ENCODE results near the gene SLC38A8. TPM values are rescaled to one million over a fixed set of nuclear protein-coding genes. Genes with fewer than 3 reads are reported as not detected.

Gene SLC38A8
- total and polyA plus RNA-seq, 2 donors (not counting 1 experiment from before 2014, with no cell fraction given) = not detected

- H3K9me3 Mint-ChIP-seq (ENCODE audit: insufficient read depth) = no peaks in the 10 kb centered on the region
- no peaks in the 10 kb centered on the region for H3K4me1 Mint-ChIP-seq
- no peaks in the 10 kb centered on the region for H3K79me2 ChIP-seq (ENCODE audit: control insufficient read depth, insufficient read depth, low read length)
- ATAC-seq (ENCODE audit: low read depth) (no peak), DNase-seq (no peak)
- peaks cover 0 to 5% (median 0%) of the 10 kb centered on the region in 3 donors for H3K9me3 ChIP-seq (ENCODE audit: control extremely low read depth in 1 of 3, control insufficient read depth in 2 of 3, insufficient read depth in 1 of 3, low read length in 2 of 3)
- H3K4me2 ChIP-seq (replicated peaks; ENCODE audit: low read depth, low read length, poor library complexity, severe bottlenecking) = no peak overlapping the region
- 84% methylated on average over 17 of the region's 17 CpGs for WGBS (ENCODE audit: insufficient coverage)
- H3K4me3 Mint-ChIP-seq = no peak overlapping the region
- no peaks in the 10 kb centered on the region for H3K4me1 ChIP-seq (ENCODE audit: control insufficient read depth in 2 of 2, insufficient read depth in 2 of 2, low read length in 2 of 2)
- POLR2A ChIA-PET = interaction anchor here (0.7 kb wide), 1 partner anchor 68 kb away, joined by 5 read pairs; no protein-coding TSS in a partner anchor
- peaks cover 0 to 23% (median 3%) of the 10 kb centered on the region in 4 experiments for H3K27me3 ChIP-seq (replicated peaks in 1 of 4; ENCODE audit: control extremely low read depth in 1 of 4, control insufficient read depth in 3 of 4, insufficient read depth in 4 of 4, low read length in 3 of 4)
- CTCF ChIA-PET = no interaction called here
- H2AFZ ChIP-seq (ENCODE audit: insufficient read depth, low read depth, low read length, poor library complexity, severe bottlenecking) = no peak overlapping the region
- TF ChIP-seq CTCF (IDR thresholded peaks at IDR 0.05) (no peak), EZH2 (IDR thresholded peaks at IDR 0.05; ENCODE audit: borderline replicate concordance, insufficient read depth, low read depth, low read length, poor library complexity, severe bottlenecking) (no peak)
- intact Hi-C loops (cut with micrococcal nuclease) = no loop called here
- H3K36me3 ChIP-seq (replicated peaks in 1 of 2; ENCODE audit: control extremely low read depth in 1 of 2, control insufficient read depth in 1 of 2, extremely low read depth in 1 of 2, insufficient read depth in 2 of 2, low read length in 1 of 2) = no peaks in the 10 kb centered on the region
- no peak overlapping the region for H3K27ac Mint-ChIP-seq
- no peak overlapping the region for H3K27ac ChIP-seq (ENCODE audit: low read length in 2 of 2)
- peaks cover 37% of the 10 kb centered on the region for H3K27me3 Mint-ChIP-seq
- H3K9ac ChIP-seq (ENCODE audit: low read length) = no peak overlapping the region
- no peaks in the 10 kb centered on the region for H4K20me1 ChIP-seq (ENCODE audit: control insufficient read depth, insufficient read depth, low read length, poor library complexity, severe bottlenecking)
- no peak overlapping the region for H3K4me3 ChIP-seq (ENCODE audit: control extremely low read depth in 1 of 5, extremely low read depth in 1 of 5, insufficient read depth in 1 of 5, low read depth in 2 of 5, low read length in 4 of 5)
Observed at GRCh38 chr16:84041881-84042280, 714 bp downstream of the SLC38A8 start.

GRCh38 chr16:84040823-84041820 lies 1.5 kb downstream of the SLC38A8 start:
- H3K4me1 ChIP-seq (ENCODE audit: control insufficient read depth in 2 of 2, insufficient read depth in 2 of 2, low read length in 2 of 2) = no peaks in the 10 kb centered on the region
- DNase-seq = no peak
- no peaks in the 10 kb centered on the region for H3K9me3 Mint-ChIP-seq (ENCODE audit: insufficient read depth)
- H3K4me1 Mint-ChIP-seq = no peaks in the 10 kb centered on the region
- no peaks in the 10 kb centered on the region for H4K20me1 ChIP-seq (ENCODE audit: control insufficient read depth, insufficient read depth, low read length, poor library complexity, severe bottlenecking)
- peaks cover 0 to 12% (median 0%) of the 10 kb centered on the region in 3 donors for H3K9me3 ChIP-seq (ENCODE audit: control extremely low read depth in 1 of 3, control insufficient read depth in 2 of 3, insufficient read depth in 1 of 3, low read length in 2 of 3)
- no peak overlapping the region for H3K4me3 Mint-ChIP-seq
- H3K27ac Mint-ChIP-seq = no peak overlapping the region
- 86% methylated on average over 42 of the region's 42 CpGs for WGBS (ENCODE audit: insufficient coverage)
- ATAC-seq (ENCODE audit: low read depth) = no peak
- H3K4me3 ChIP-seq (ENCODE audit: control extremely low read depth in 1 of 5, extremely low read depth in 1 of 5, insufficient read depth in 1 of 5, low read depth in 2 of 5, low read length in 4 of 5) = no peak overlapping the region
- no peak overlapping the region for H2AFZ ChIP-seq (ENCODE audit: insufficient read depth, low read depth, low read length, poor library complexity, severe bottlenecking)
- H3K27me3 Mint-ChIP-seq = peaks cover 37% of the 10 kb centered on the region
- peaks cover 0 to 23% (median 3%) of the 10 kb centered on the region in 4 experiments for H3K27me3 ChIP-seq (replicated peaks in 1 of 4; ENCODE audit: control extremely low read depth in 1 of 4, control insufficient read depth in 3 of 4, insufficient read depth in 4 of 4, low read length in 3 of 4)
- ChIA-PET CTCF (no interaction called here), POLR2A (interaction anchor here (0.7 kb wide), 1 partner anchor 68 kb away, joined by 5 read pairs; no protein-coding TSS in a partner anchor)
- H3K36me3 ChIP-seq (replicated peaks in 1 of 2; ENCODE audit: control extremely low read depth in 1 of 2, control insufficient read depth in 1 of 2, extremely low read depth in 1 of 2, insufficient read depth in 2 of 2, low read length in 1 of 2) = no peaks in the 10 kb centered on the region
- intact Hi-C loops (cut with micrococcal nuclease) = no loop called here
- no peak overlapping the region for H3K4me2 ChIP-seq (replicated peaks; ENCODE audit: low read depth, low read length, poor library complexity, severe bottlenecking)
- H3K79me2 ChIP-seq (ENCODE audit: control insufficient read depth, insufficient read depth, low read length) = no peaks in the 10 kb centered on the region
- no peak overlapping the region for H3K27ac ChIP-seq (ENCODE audit: low read length in 2 of 2)
- TF ChIP-seq EZH2 (IDR thresholded peaks at IDR 0.05; ENCODE audit: borderline replicate concordance, insufficient read depth, low read depth, low read length, poor library complexity, severe bottlenecking) (no peak), CTCF (IDR thresholded peaks at IDR 0.05) (no peak)
- no peak overlapping the region for H3K9ac ChIP-seq (ENCODE audit: low read length)
